ENCODE results near the gene MORF4L1.

DNA sequence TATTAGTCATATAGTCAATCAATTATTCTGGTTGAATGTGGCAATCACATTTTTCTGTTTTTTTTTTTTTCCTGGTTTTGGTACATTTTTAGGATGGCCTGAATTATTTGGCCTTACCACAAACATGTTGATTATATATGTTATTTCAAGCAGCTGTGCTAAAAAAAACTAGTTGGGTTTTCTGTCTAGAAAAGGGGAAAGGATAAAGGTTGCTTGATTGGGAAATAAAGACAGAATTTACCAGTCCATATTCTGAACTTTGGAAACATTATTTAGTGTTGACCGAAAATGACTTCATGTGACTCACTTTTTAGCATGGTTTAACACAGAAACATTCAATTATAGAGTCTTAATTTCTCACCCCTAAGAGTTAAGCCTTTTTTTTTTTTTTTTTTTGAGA lies 8.1 kb downstream of the MORF4L1 start:
- TF ChIP-seq, protein P1, sequence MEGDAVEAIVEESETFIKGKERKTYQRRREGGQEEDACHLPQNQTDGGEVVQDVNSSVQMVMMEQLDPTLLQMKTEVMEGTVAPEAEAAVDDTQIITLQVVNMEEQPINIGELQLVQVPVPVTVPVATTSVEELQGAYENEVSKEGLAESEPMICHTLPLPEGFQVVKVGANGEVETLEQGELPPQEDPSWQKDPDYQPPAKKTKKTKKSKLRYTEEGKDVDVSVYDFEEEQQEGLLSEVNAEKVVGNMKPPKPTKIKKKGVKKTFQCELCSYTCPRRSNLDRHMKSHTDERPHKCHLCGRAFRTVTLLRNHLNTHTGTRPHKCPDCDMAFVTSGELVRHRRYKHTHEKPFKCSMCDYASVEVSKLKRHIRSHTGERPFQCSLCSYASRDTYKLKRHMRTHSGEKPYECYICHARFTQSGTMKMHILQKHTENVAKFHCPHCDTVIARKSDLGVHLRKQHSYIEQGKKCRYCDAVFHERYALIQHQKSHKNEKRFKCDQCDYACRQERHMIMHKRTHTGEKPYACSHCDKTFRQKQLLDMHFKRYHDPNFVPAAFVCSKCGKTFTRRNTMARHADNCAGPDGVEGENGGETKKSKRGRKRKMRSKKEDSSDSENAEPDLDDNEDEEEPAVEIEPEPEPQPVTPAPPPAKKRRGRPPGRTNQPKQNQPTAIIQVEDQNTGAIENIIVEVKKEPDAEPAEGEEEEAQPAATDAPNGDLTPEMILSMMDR (IDR thresholded peaks at IDR 0.05): no peak
- TF ChIP-seq POLR2A (IDR thresholded peaks at IDR 0.05): no peak
- TF ChIP-seq POLR2AphosphoS5 (IDR thresholded peaks at IDR 0.05): no peak
